Occipital lobe (tissue), 2 donors: ENCODE data around the gene ESPL1. TPM values are rescaled to one million over a fixed set of nuclear protein-coding genes. Genes with fewer than 3 reads are reported as not detected.
"Not testable (repeated sequence)": the region's sequence is repeated elsewhere in the genome, so short reads cannot be mapped to it uniquely, and the experiment has no call there.

Source experiments
- DNase-seq: peaks from one replicate; lab custom pipeline; 2025; lab: John Stamatoyannopoulos, UW
- total RNA-seq: library from RNA; depleted of rRNA; stranded (reverse); fragments of >200 nt; gene quantifications from one replicate; pipeline ENCODE4 v1.2.3, GENCODE V29; 2014

ESPL1 gene
- total RNA-seq, 1 donor from 2014 or later: 1.7 TPM

GRCh38 chr12:53298164-53298563 is 30.1 kb downstream of the ESPL1 start:
- DNase-seq: no peak

DNA sequence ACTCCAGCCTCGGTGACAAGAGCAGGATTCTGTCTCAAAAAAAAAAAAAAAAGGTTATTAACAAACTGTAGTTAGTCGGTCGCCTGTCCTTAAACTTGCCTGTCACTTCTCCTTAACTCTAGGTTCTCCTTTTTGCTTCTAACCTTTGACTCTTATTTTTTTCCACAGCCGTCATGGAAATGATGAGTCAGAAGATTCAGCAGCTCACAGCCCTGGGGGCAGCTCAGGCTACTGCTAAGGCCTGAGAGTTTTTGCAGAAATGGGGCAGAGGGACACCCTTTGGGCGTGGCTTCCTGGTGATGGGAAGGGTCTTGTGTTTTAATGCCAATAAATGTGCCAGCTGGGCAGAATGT is 31.0 kb downstream of the ESPL1 start:
- no peak for DNase-seq

GRCh38 chr12:53299454-53300180 is 31.5 kb downstream of the ESPL1 start, which contains the start of gene MYG1:
MYG1 (plus strand) TSS chr12:53299695; CDS start chr12:53299738, 43 bp downstream.
- DNase-seq: peak; percentile 91

DNA sequence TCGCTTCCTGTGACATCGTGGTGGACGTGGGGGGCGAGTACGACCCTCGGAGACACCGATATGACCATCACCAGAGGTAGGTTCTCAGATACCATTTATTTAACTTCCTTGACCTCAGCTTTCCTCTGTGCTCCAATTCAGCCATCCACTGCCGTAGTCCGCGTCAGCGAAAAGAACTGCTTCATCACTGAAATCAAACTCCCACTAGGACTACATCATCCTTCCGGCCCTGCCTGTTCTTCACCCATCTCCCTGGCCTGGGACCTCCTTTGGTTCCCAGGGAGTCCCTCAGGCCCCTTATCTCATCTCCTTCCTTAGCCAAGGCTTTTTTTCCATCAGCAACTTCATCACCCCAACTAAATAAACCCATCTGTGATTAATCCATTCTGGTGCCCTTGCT is 32.1 kb downstream of the ESPL1 start:
- DNase-seq: no peak

DNA sequence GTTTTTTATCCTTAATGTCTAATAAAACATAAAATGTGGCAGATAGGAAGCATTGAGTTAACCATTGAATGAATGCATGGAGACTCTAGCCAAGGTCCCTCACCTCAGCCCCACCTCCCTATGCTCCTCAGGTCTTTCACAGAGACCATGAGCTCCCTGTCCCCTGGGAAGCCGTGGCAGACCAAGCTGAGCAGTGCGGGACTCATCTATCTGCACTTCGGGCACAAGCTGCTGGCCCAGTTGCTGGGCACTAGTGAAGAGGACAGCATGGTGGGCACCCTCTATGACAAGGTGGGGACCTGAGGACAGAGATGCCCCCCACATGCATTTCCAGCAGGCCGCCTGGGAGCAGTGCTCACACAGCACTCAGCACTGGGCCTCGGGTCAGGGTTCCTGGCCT is 34.8 kb downstream of the ESPL1 start:
- DNase-seq: no peak

GRCh38 chr12:53306826-53307225 is 38.7 kb downstream of the ESPL1 start:
- DNase-seq: no peak

DNA sequence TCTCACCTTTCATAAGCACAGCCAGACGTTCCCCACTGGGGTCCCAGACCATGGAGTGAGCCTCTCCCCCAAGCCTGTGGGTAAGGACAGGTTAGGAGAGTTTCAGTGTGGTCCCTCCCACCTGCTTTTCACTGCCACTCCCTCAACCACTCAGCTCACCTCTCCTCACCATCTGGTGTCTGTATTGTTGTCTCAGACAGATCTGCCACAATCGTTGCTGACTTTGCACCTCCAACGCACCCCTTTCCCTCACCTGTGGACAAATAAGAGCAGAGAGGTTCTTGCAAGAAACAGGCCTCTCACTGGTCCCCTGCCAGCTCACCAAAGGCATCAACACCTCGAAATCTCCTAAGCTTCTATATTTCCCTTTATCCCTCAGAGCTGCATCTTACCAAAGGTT is 40.2 kb downstream of the ESPL1 start:
- no peak for DNase-seq

DNA sequence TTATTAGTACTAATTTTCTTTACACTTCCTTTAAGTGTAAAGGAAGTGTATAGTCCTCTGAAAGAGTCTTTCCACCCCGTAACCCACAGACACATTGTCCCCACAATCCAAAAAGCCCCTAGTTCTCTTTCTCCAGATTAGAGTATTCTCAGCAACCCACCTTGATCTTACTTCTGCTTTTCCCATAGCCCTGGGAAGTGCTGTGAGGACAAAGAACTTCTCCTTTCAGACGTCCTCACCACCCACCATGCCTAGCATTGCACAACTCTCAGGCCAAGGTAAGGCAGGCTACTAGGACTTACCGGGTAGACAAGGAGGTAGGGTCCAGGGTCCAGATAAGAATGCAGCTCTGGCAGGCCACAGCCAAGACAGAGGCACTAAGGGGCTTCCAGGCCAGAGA is 45.9 kb downstream of the ESPL1 start:
- DNase-seq: no peak

DNA sequence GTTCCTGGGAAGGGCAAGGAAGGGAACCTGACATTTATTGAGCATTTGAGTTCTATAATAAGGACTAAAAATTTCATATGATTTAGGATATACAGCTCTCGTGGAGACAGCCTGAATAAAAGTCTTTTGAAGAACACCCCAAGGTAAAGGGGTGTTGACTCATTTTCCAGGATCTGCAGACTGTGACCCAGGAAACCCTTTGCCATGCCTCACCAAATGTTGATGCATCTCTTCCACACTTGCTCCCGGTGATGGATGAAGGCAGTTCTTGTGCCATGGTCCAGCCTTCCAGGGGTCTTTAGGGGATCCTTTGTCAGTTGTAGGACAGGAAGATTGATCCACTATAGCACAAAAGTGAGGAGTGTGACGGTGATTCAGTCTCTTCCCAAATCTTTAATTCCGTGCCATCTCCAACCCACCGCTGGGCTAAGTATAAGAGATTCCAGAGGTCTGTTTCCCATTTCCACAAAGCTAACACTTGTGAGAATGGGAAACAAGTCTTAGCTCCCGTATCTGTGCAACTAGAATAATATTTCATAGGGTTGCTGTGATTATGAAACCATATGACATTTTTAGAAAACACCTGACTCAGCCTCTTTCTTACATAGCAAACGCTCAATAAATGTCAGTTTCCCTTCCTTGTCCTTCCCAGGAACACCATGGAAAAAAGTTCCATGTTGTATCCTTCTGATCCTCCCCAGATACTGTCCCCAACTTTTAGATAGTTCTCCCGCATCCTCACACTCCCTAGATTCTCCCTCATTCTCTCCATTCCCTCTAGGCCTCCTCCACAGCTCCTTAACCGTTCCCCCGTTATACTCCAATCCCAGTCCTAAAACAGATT is 52.5 kb downstream of the ESPL1 start:
- no peak for DNase-seq

- no peak for DNase-seq
These were observed 56.1 kb downstream of the ESPL1 start for GRCh38 chr12:53324113-53324778.

DNA sequence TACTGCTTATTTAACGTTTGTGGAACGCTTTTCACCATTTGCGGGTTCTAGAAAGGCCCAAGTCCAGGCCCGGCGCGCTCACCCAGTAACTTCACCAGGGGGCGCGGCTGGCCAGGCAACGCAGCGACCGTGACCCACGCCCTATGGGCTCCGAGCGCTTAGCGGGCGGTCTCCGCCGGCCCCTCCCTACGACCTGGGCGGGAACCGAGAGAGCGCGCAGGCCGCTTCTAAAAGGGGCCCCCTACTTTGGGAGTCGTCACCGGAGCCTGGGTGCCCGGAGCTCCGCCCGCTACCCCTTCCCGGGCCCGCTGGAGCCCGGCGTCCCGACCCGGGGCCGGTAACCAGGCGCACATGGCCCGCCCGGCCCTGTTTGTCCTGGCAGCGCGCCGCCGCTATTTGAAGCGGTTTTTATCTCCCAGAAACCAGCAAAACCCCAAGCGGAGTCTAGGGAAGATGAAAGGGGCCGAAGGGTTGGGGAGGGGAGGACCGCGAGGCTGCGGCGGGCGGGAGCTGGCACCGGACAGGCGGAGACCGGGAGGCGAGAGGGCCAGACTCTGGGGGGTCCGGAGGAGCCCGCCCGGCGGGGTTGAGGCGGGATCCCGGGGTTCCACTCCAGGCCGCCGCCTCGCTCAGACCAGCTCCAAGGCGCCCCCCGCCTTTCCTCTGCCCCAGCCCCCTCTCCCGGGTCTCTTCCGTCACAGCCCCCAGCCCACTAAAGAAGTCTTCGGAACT is 56.8 kb downstream of the ESPL1 start:
- DNase-seq: peak; percentile 79

DNA sequence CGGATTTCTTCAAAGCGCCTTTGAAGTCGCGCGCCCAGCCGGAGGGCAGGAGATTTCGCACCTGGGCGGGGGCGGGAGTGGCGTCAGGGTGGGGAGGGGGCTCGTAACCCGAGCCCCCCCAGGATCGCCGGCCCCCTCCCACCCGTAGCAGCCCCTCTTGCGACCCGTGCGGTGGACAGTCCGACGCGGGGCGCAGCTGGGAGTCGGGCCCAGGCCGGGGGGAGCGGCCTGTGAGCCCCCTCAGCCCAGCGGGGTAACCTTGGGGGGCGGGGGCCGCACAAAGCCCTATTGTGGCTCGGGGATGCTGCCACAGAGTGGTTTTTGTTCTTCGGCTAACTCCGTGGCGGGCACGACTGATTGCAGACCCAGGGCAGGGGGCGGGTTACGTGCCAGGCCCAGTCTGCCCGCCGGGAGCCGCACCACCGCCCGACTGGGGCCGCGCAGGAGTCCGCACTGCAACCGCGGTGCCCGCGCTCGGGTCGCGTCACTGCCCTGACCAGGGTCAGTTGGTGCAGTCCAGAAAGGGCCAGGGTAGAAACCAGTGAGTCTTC is 57.5 kb downstream of the ESPL1 start:
- DNase-seq: peak; percentile 77

DNA sequence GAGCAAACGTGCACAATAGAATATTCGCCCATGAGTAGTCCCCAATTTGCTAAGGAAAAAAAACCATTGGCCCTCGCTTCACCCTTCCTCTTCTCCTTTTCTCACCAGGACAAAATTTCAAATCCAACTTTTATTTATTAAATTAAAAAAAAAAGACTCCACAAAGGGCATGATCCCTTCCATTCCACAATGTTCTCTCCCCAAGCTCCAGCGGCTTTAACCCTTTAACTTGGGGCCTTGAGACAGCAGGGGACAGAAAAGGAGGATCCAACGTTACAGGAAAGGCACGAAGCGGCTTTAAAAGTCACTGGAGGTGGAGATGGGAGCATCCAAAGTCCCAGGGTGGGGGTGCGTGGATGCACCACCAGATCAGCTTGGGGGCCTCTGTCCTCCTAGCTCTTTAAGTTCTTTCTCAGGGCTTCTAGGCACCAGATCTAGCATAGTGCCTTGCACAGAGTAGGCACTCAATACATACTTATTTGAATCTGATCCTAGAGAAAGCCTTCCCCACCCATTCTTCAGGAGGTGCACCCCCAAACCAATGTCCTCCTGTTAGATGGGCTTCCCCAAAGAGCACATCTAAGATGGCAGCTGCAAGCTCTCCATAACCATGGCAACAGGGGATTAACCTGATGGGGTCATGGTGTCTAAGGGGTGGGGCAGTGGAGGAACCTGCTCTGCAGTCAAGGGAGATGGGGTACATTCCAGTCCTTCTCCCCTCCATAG is 58.5 kb downstream of the ESPL1 start:
- DNase-seq: no peak

DNA sequence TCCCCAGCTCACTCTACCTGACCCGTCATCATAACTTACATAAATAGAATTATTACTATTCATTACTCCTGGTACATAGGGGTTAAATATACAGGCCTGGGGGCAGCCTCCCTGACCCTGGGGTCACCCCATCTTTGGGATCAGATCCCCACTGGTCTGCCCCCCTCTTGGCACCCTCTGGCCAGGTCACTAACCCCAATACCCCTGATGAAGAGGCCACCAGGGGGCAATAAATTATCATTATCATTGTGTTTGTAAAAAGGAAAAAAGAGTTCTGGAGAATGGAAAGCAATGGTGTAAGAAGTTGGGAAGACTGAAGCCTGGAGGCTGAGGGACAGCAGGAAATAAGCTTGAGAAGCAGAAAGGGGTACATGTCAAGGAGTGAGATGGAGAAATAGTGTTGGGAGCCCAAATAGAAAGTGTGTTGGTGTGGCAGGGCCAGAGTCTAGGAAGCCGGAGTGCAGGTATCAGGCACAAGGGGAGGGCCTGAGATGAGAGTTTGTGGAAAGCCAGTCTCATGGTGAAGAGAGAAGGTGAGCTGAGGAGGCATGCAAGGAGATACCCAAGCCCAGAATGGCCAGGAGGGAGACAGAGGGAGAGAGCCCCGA is 59.4 kb downstream of the ESPL1 start:
- DNase-seq: no peak

DNA sequence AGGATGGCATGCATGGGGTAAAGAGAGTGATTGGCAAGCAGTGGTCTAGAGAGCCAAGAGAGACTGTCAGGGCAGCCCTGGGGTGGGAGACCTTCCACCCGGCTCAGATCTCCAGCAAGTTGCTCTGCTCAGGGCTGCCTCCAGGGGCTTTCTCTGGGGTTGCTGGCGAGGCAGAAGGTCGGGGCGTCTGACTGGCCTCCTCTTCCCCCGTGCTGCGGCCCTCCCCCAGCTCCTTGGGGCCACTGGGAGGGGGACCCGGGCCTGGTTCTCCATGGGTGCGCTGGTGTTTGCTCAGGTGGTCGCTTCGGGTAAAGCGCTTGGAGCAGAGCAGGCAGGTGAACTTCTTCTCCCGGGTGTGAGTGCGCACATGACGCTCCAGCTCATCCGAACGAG is 59.9 kb downstream of the ESPL1 start:
- DNase-seq: no peak

DNA sequence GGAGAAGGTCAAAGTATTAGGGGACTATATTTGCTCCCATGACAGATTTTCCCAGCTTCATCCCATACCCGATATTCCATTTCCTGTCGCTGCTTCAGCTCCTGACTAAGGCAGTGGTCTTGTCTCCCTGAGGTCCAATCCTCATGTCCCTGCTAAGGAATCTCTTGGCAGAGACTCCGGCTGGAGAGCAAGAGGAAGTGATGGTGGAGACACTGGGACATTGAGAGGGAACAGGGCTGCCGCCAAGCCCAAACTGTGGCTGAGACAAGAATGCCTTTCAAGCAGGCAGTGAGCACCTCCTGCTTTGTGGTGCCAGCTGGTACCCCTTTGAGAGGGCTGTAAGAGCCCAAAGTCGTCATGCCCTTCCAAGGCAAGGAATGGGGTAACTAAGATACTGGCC is 62.6 kb downstream of the ESPL1 start:
- DNase-seq: no peak

DNA sequence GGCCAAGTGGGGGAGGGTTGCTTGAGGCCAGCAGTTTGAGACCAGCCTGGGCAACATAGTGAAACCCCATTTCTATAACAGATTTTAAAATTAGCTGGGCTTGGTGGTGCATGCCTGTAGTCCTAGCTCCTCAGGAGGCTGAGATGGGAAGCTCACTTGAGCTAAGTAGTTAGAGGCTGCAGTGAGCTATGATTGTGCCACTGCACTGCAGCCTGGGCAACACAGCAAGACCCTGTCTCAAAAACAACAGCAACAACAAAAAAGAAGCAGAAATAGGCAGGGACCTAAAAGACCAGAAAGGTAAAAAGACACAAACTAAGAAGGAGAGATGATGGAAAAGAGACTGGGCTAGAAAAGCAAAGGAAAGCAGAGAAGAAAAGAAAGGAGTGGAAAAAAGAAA is 64.2 kb downstream of the ESPL1 start:
- DNase-seq: not testable (repeated sequence)

DNA sequence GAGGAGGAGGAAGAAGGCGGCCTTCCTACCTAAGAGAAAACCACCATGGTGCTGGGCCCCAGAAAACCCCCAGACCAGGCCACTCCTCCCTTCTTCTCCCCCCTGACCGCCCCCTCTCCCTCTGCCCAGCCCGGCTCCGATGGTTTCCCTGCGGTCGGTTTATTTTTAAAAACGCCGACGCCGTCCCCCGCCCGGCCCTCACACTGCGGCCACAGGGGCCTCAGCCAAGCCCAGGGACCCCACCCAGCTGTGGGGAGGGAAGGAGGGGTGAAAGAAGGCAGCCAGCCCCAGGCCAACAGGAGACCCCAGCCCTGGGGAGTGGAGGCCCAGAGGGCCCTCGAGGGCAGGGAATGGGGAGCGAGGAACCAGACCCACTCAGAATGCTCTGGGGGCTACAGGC is 64.6 kb downstream of the ESPL1 start:
- DNase-seq: no peak

- no peak for DNase-seq
These were observed 65.2 kb downstream of the ESPL1 start for GRCh38 chr12:53333289-53333688.

DNA sequence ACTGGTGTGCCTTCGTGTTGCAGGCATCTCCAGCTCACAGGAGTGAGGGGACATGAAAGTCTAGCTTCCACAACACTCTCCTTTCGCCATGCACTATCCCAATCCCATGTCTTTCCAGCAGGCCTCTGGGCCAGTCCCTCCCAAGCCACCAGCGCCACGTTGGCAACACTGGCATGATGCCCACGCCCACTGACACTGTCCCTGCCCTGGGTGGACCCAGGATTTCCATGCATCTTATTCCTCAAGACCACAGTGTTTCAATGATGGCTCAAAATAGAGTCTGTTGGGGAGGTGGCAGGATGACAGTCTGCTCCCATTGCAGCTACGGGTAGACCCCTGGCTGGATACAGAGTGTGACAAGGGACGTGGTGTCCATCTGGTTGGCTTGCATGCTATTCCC is 65.7 kb downstream of the ESPL1 start:
- DNase-seq: no peak
